ENCODE data around the gene C10orf53. TPM values are rescaled to one million over a fixed set of nuclear protein-coding genes. Genes with fewer than 3 reads are reported as not detected.
"Not testable (repeated sequence)": the region's sequence is repeated elsewhere in the genome, so short reads cannot be mapped to it uniquely, and the experiment has no call there.

Gene C10orf53
- total RNA-seq, 1 donor from 2014 or later: not detected

DNA sequence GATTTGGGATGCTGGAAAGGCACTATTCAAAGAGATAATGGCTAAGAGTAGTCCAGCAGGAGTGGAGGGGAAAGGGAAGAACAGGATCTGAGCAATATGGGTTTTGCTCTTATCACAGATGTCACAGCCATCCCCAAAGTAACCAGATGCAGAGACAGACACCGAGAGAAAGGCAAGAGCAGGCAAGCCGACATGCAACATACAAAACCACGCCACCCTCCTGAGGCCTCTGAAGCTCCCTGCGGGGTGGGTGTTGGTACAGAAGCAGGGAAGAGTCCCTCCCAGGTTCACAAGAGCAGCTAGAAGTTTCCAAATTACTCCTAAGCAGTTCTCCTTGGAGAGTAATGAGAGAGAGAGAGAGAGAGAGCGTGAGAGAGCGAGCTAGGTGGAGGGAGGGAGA, 10.8 kb upstream of the C10orf53 start:
- Mint-ChIP-seq H3K27me3 (ENCODE audit: unreplicated experiment) (no peaks in the 10 kb centered on the region), H3K36me3 (ENCODE audit: low read depth, unreplicated experiment) (no peaks in the 10 kb centered on the region), H3K27ac (ENCODE audit: unreplicated experiment) (no peak overlapping the region), H3K4me3 (ENCODE audit: unreplicated experiment) (no peak overlapping the region), H3K9me3 (ENCODE audit: unreplicated experiment) (no peaks in the 10 kb centered on the region), H3K4me1 (ENCODE audit: unreplicated experiment) (no peaks in the 10 kb centered on the region)
- TF ChIP-seq, protein P1, sequence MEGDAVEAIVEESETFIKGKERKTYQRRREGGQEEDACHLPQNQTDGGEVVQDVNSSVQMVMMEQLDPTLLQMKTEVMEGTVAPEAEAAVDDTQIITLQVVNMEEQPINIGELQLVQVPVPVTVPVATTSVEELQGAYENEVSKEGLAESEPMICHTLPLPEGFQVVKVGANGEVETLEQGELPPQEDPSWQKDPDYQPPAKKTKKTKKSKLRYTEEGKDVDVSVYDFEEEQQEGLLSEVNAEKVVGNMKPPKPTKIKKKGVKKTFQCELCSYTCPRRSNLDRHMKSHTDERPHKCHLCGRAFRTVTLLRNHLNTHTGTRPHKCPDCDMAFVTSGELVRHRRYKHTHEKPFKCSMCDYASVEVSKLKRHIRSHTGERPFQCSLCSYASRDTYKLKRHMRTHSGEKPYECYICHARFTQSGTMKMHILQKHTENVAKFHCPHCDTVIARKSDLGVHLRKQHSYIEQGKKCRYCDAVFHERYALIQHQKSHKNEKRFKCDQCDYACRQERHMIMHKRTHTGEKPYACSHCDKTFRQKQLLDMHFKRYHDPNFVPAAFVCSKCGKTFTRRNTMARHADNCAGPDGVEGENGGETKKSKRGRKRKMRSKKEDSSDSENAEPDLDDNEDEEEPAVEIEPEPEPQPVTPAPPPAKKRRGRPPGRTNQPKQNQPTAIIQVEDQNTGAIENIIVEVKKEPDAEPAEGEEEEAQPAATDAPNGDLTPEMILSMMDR (IDR thresholded peaks at IDR 0.05; ENCODE audit: unreplicated experiment): no peak
- no peak for DNase-seq (ENCODE audit: low spot score)

DNA sequence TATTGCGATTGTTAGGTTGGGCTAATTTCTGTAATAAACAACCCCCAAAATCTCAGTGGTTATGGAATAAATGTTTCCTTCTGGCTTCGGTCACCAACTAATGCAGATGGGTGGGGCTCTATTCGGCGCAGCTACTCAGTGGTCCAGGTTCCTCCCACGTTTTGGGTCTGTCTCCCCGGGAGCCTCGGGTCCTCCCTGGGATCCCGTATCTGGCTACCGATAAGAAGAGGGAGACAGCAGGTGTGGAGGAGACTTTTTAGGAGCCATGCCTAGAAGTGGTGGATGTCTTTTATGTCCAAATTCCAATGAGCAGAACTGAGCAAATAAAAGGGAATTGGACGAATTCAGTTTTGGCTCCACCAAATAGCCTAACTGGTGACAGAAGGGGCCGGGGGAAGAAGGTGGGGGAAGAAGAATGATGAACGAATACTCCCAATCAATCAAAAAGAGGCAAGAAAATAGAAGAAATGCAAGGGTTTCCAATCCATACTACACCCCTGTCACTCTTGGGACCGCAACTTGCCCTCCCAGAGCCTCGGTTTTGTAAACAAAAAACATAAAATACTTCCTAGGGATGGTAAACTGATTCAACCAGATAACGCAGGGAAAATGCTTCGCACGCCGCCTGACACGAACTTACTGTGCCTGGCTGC, 498 bp upstream of the C10orf53 start:
- Mint-ChIP-seq H3K4me1 (ENCODE audit: unreplicated experiment) (peaks cover 4% of the 10 kb centered on the region), H3K9me3 (ENCODE audit: unreplicated experiment) (no peaks in the 10 kb centered on the region), H3K4me3 (ENCODE audit: unreplicated experiment) (peak overlapping the region; percentile 61), H3K27ac (ENCODE audit: unreplicated experiment) (no peak overlapping the region), H3K36me3 (ENCODE audit: low read depth, unreplicated experiment) (no peaks in the 10 kb centered on the region), H3K27me3 (ENCODE audit: unreplicated experiment) (peaks cover 4% of the 10 kb centered on the region)
- TF ChIP-seq, protein P1 (IDR thresholded peaks at IDR 0.05; ENCODE audit: unreplicated experiment): no peak
- DNase-seq (ENCODE audit: low spot score): no peak

DNA sequence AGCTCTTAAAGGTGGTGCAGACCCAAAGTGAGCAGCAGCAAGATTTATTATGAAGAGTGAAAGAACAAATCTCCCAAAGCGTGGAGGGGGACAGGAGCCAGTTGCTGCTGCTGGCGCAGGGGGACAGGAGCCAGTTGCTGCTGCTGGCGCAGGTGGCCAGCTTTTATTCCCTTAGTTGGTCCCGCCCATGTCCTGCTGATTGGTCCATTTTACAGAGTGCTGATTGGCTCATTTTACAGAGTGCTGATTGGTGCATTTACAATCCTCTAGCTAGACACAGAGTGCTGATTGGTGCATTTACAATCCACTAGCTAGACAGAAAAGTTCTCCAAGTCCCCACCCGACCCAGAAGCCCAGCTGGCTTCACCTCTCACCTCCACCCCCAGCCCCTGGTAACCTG, 3.0 kb downstream of the C10orf53 start:
- H3K27me3 Mint-ChIP-seq (ENCODE audit: unreplicated experiment); H3K36me3 Mint-ChIP-seq (ENCODE audit: low read depth, unreplicated experiment); DNase-seq (ENCODE audit: low spot score); H3K4me3 Mint-ChIP-seq (ENCODE audit: unreplicated experiment); H3K9me3 Mint-ChIP-seq (ENCODE audit: unreplicated experiment); H3K4me1 Mint-ChIP-seq (ENCODE audit: unreplicated experiment); H3K27ac Mint-ChIP-seq (ENCODE audit: unreplicated experiment): not testable (repeated sequence)

DNA sequence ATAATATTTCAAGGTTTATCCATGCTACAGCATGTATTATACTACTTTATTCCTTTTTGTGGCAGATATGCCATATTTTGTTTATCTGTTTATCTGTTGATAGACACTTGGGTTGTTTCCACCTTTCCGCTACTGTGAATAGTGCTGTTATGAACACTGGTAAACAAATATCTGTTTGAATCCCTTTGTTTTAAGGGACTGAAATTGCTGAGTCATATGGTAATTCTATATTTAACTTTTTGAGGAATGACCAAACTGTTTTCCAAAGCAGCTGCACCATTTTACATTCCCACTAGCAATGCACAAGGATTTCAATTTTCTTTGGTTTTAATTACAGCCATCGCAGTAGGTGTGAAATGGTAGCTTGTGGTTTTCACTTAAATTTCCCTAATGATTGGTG, 3.4 kb downstream of the C10orf53 start:
- Mint-ChIP-seq H3K36me3 (ENCODE audit: low read depth, unreplicated experiment) (peaks cover 5% of the 10 kb centered on the region), H3K4me3 (ENCODE audit: unreplicated experiment) (no peak overlapping the region), H3K9me3 (ENCODE audit: unreplicated experiment) (no peaks in the 10 kb centered on the region), H3K4me1 (ENCODE audit: unreplicated experiment) (peaks cover 4% of the 10 kb centered on the region), H3K27ac (ENCODE audit: unreplicated experiment) (no peak overlapping the region), H3K27me3 (ENCODE audit: unreplicated experiment) (peaks cover 8% of the 10 kb centered on the region)
- TF ChIP-seq, protein P1 (IDR thresholded peaks at IDR 0.05; ENCODE audit: unreplicated experiment): no peak
- no peak for DNase-seq (ENCODE audit: low spot score)

DNA sequence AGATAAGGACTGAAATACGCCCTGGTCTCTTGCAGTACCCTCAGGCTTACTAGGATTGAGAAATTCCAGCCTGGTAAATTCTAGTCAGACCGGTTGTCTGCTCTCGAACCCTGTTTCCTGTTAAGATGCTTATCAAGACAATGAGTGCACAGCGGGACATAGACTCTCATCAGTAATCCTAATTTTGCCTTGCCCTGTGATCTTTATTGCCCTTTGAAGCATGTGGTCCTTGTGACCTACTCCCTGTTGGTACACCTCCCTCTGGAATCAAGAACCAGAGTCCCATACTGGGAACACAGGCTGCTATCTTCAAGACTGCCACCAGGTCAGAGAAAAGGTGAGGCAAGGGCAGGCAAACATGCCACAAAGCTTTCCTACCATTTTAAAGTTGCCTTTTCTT, 7.2 kb downstream of the C10orf53 start:
- Mint-ChIP-seq H3K4me3 (ENCODE audit: unreplicated experiment) (no peak overlapping the region), H3K9me3 (ENCODE audit: unreplicated experiment) (no peaks in the 10 kb centered on the region), H3K36me3 (ENCODE audit: low read depth, unreplicated experiment) (peaks cover 5% of the 10 kb centered on the region), H3K27ac (ENCODE audit: unreplicated experiment) (no peak overlapping the region), H3K27me3 (ENCODE audit: unreplicated experiment) (peaks cover 18% of the 10 kb centered on the region), H3K4me1 (ENCODE audit: unreplicated experiment) (peaks cover 2% of the 10 kb centered on the region)
- TF ChIP-seq, protein P1 (IDR thresholded peaks at IDR 0.05; ENCODE audit: unreplicated experiment): no peak
- DNase-seq (ENCODE audit: low spot score): no peak

Measured in endothelial cell (in vitro differentiated cells).